Stimulated activated CD4-positive, alpha-beta T cell treated with anti-CD3 and anti-CD28 coated beads, Interleukin-2, amount 100 ng/mL, for 24 hours (primary cell): ENCODE data around the gene ANKDD1A.

Experiments
- DNase-seq, 2 donors: peaks; one replicate each; pipeline ENCODE4 v3.0.0-alpha.2; 2020

The ANKDD1A gene

GRCh38 chr15:64981812-64982431, 70.2 kb downstream of the ANKDD1A start:
- no peak for DNase-seq

DNA sequence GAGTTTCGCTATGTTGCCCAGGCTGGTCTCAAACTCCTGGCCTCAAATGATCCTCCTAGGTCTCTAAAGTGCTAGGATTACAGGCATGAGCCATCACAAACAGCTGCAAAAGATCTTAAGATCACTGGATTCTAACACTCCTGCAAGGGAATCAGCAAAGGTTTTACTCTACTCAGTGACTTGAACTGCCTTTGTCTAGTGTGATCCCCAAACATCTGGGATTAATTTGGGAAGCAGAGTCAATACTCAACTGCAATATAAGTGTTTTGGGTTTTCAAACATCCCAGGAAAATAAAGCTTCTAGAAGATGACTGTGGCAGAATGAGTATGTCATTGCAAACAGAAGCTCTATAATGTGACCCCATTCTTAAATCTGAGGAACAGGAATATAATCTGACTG, 70.8 kb downstream of the ANKDD1A start:
- DNase-seq: no peak

DNA sequence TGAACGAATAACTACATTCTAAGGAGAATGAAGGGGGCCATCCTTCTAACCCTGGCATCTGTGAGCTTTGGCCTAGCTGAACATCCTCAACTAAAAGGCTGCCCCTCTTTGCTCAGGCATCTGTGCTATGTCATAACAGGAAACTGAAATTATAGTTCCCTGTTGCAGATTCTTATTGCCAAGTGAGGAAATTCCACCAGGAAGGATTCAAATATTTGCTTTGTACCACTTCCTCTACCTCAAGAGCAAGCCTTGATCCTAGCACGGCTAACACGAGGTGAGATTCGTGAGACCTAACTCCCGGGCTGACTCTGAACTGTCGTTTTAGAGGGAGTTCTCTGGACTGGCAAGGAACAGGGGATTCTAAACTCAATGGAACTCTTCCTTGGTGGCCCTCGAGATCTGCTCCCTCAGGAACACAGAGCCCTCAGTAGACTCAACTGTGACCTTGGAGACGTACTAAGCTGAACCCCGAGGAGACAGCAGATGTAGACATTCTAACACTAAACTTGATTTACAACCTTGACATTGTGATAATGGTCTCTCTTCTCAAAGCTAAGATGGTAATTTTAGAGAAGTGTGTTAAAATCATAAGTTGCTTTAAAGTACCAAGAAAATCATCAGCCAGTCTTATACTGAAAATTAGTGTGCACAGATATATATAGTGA, 73.8 kb downstream of the ANKDD1A start:
- no peak for DNase-seq

DNA sequence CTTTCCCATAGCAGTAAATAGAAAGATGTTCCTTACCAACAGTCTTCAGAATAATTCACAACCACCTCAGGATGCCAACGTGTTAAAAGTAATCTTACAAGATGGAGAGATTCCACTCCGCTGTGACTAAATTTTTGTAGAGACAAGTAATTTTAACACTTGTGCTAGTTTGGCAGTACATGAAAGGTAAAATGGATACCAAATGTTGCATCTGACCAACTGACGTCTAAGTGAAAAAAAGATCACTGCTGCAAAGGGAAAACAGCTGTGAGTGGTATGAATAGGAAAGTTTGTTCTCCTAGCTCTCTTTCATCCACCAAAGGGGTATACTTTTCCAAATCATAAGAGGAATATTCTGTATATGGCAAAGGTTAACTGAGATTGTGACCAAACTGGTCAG, 75.4 kb downstream of the ANKDD1A start:
- no peak for DNase-seq

DNA sequence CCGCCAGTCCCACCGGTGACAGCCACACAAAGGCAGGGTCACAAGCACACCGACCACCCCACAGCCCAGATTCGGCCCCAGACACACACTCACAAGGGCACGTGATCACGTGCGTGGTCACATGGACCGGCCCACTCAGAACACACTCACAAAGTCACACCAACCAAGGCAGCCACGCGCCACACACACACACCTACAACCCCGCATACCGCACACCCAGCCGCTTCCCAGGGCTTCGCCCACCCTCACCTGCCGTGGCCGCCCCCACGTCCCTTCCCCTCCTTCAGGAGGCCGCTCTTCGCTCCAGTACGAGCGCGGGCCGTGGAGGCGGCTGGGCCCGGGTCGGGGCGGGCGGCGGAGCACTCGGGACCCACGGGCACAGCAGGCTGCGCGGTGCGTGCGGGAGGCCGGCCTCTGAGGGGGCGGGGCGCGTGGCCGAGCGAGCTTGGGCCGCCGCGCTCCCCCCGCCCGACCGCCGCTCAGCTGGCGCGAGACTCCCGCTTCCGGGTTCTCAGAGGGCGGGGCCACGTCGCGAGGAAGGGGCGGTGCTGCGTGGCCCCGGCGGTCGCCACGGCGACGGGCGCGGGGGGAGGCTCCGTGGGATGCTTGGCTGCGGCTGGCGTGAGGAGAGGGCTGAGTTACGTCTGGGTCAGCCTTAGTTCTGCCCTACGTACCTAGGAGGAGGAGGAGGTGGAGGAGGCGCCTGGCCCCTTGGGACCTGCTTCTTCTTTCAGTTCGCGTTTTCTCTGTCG, 77.9 kb downstream of the ANKDD1A start, which contains the start of gene SPG21:
SPG21 (minus strand) TSS at position 499 of the 752 bp plus-strand sequence. CDS start 6,345 bp downstream, outside the sequence.
- DNase-seq: peak; percentile 92 to 94

GRCh38 chr15:64990168-64990470, 78.4 kb downstream of the ANKDD1A start:
- DNase-seq: no peak

DNA sequence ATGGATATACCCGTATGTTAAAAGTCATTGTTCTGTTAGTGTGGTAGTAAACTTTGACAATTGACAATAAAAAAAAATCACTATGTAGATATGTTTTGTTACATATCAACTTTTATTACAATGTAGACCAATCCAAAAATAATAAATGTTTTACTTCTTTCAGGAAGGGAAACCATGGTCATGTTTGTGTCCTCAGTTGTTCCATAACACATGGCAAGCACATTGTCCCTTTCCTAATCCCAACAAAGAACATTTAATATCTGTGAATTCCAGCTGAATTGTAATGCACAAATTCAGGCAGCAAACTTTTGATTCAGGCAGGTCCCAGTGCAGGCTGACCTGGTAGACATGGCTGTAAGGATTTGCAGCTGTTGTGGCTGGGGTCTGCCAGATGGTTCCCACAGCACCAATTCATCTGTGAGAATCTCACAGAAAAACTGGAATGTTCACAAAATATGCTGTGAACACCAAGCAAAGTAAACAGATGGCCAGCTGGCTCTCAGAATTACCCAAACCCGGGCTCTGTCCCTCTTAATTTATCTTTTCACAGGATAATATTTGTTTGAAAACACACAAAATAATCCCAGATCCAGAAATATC, 79.9 kb downstream of the ANKDD1A start:
- no peak for DNase-seq

DNA sequence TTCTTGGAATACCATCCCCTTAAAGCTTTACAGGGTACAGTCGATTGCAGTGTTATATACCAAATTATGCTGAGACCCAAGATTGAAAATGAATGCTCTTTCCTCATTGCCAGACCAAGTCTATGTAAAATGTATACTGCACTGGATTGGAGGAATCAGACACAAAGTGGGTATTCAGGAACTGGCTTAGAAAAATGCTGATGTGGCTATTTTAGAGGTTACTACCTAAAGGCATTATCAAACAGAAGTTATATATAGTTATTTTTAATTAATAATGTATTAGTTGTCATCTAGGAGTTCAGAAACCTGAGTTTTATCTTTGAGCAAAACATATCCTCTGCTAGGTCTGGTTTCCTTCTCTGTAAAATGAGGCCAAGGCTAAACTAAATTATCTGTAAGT, 81.6 kb downstream of the ANKDD1A start:
- DNase-seq: no peak

GRCh38 chr15:64997066-64997465, 85.4 kb downstream of the ANKDD1A start:
- no peak for DNase-seq

- DNase-seq: no peak
Observed at GRCh38 chr15:64997745-64998375, 86.2 kb downstream of the ANKDD1A start.

GRCh38 chr15:65004993-65005392, 93.3 kb downstream of the ANKDD1A start:
- no peak for DNase-seq

GRCh38 chr15:65006876-65007275, 95.2 kb downstream of the ANKDD1A start:
- DNase-seq: no peak
